Measurements from ENCODE around the gene RPL37A.

- TF ChIP-seq POLR2A (IDR thresholded peaks at IDR 0.05; ENCODE audit: low read depth, low read length) (no peak), POLR2AphosphoS5 (IDR thresholded peaks at IDR 0.05; ENCODE audit: low read depth, low read length) (no peak), TAF1 (IDR thresholded peaks at IDR 0.05; ENCODE audit: borderline replicate concordance, low read depth, low read length) (no peak)
Observed at GRCh38 chr2:216545359-216545758, 46.7 kb downstream of the RPL37A start.
